HEK293 (cell line): ENCODE data around the gene PSMD6.
A peak's percentile ranks its signal among the peaks of the same experiment; 100 is the strongest.

Experiments
- CTCF ChIA-PET: fragments of 350-600 bp; formaldehyde crosslinking; extraction: SDS; loops from one replicate; lab custom pipeline; 2021; ENCODE audit warnings: antibody characterized with exemption; lab: Yijun Ruan, JAX
- POLR2A ChIA-PET: fragments of 300-600 bp; formaldehyde crosslinking; extraction: SDS; loops from one replicate; lab custom pipeline; 2020; ENCODE audit warnings: antibody characterized with exemption, inconsistent platforms; lab: Yijun Ruan, JAX
- H3K27ac ChIP-seq: fragments of 200-500 bp; sonication (Bioruptor generic); 2 replicates; pipeline ENCODE4 v1.5.1; 2014; ENCODE audit warnings: low read depth, low read length, control low read depth, inconsistent platforms; ENCODE audit errors: extremely low read depth
- H3K36me3 ChIP-seq, 2 experiments: fragments of 200-500 bp in 1 of 2; sonication (Bioruptor generic) in 1 of 2; 1 replicate in 1 of 2; 2 replicates in 1 of 2; pipeline ENCODE4 v1.5.1; 2014 to 2017; ENCODE audit warnings: inconsistent platforms in 2 of 2, low read length in 2 of 2; ENCODE audit not compliant: control insufficient read depth in 2 of 2, insufficient read depth in 1 of 2
- H3K4me1 ChIP-seq: fragments of 200-500 bp; sonication (Bioruptor generic); 2 replicates; pipeline ENCODE4 v1.5.1; 2014; ENCODE audit warnings: mild to moderate bottlenecking, low read length, inconsistent platforms; ENCODE audit not compliant: control insufficient read depth, insufficient read depth
- H3K4me3 ChIP-seq: 2 replicates; pipeline ENCODE4 v1.5.1; 2011; ENCODE audit warnings: low read depth, mild to moderate bottlenecking, control low read depth, low read length, moderate library complexity
- H3K9me3 ChIP-seq: fragments of 200-500 bp; sonication (Bioruptor generic); 2 replicates; pipeline ENCODE4 v1.5.1; 2014; ENCODE audit warnings: low read depth, low read length, inconsistent platforms; ENCODE audit not compliant: control insufficient read depth, insufficient read depth
- SCRT2 ChIP-seq: fragments of 450-650 bp; formaldehyde crosslinking; IDR thresholded peaks from 2 replicates; pipeline ENCODE4 v1.5.1; 2016; ENCODE audit warnings: missing biosample characterization, missing genetic modification characterization
- SETDB1 ChIP-seq: IDR thresholded peaks from one replicate; pipeline ENCODE4 v1.6.1; 2017; ENCODE audit warnings: mild to moderate bottlenecking, low read length, moderate library complexity, mixed read lengths; ENCODE audit not compliant: insufficient read length
- WT1 ChIP-seq: fragments of 450-650 bp; formaldehyde crosslinking; IDR thresholded peaks from 2 replicates; pipeline ENCODE4 v1.5.1; 2016; ENCODE audit warnings: missing biosample characterization, missing genetic modification characterization
- ZBTB20 ChIP-seq: fragments of 450-650 bp; formaldehyde crosslinking; IDR thresholded peaks from 2 replicates; pipeline ENCODE4 v1.5.1; 2016; ENCODE audit warnings: missing biosample characterization, missing genetic modification characterization
- ZNF10 ChIP-seq: fragments of 450-650 bp; formaldehyde crosslinking; IDR thresholded peaks from 2 replicates; pipeline ENCODE4 v1.5.1; 2017; ENCODE audit warnings: missing biosample characterization, missing genetic modification characterization
- ZNF112 ChIP-seq: fragments of 450-650 bp; formaldehyde crosslinking; IDR thresholded peaks from 2 replicates; pipeline ENCODE4 v1.5.0; 2017; ENCODE audit warnings: missing biosample characterization, missing genetic modification characterization
- ZNF19 ChIP-seq: fragments of 450-650 bp; formaldehyde crosslinking; IDR thresholded peaks from 2 replicates; pipeline ENCODE4; 2016; ENCODE audit warnings: missing biosample characterization, missing genetic modification characterization, low read depth
- ZNF202 ChIP-seq: fragments of 450-650 bp; formaldehyde crosslinking; IDR thresholded peaks from 2 replicates; pipeline ENCODE4 v1.5.1; 2016; ENCODE audit warnings: missing biosample characterization, missing genetic modification characterization, borderline replicate concordance
- ZNF24 ChIP-seq: fragments of 450-650 bp; formaldehyde crosslinking; IDR thresholded peaks from 2 replicates; pipeline ENCODE4 v1.5.1; 2016; ENCODE audit warnings: missing biosample characterization, missing genetic modification characterization
- ZNF341 ChIP-seq: fragments of 450-650 bp; formaldehyde crosslinking; IDR thresholded peaks from 2 replicates; pipeline ENCODE4; 2016; ENCODE audit warnings: low read depth, missing biosample characterization, missing genetic modification characterization
- ZNF366 ChIP-seq: fragments of 450-650 bp; formaldehyde crosslinking; conservative IDR thresholded peaks from 2 replicates; pipeline ENCODE4 v1.5.1; 2016; ENCODE audit warnings: missing biosample characterization, missing genetic modification characterization
- ZNF391 ChIP-seq: fragments of 450-650 bp; formaldehyde crosslinking; IDR thresholded peaks from 2 replicates; pipeline ENCODE4 v1.5.1; 2016; ENCODE audit warnings: low read depth, missing biosample characterization, missing genetic modification characterization, borderline replicate concordance
- ZNF473 ChIP-seq: fragments of 450-650 bp; formaldehyde crosslinking; IDR thresholded peaks from 2 replicates; pipeline ENCODE4 v1.5.1; 2017; ENCODE audit warnings: missing biosample characterization, missing genetic modification characterization
- ZNF548 ChIP-seq: fragments of 450-650 bp; formaldehyde crosslinking; IDR thresholded peaks from 2 replicates; pipeline ENCODE4 v1.5.1; 2016; ENCODE audit warnings: missing biosample characterization, missing genetic modification characterization
- ZNF549 ChIP-seq: fragments of 450-650 bp; IDR thresholded peaks from 2 replicates; pipeline ENCODE4 v1.5.1; 2018; ENCODE audit warnings: missing biosample characterization, missing genetic modification characterization, mild to moderate bottlenecking, inconsistent platforms, moderate library complexity
- ZNF555 ChIP-seq: fragments of 450-650 bp; formaldehyde crosslinking; conservative IDR thresholded peaks from 2 replicates; pipeline ENCODE4 v1.5.1; 2017; ENCODE audit warnings: missing biosample characterization, mild to moderate bottlenecking, missing genetic modification characterization, inconsistent platforms
- ZNF560 ChIP-seq: fragments of 450-650 bp; formaldehyde crosslinking; IDR thresholded peaks from 2 replicates; pipeline ENCODE4 v1.5.1; 2017; ENCODE audit warnings: missing biosample characterization, missing genetic modification characterization, borderline replicate concordance
- ZNF626 ChIP-seq: fragments of 450-650 bp; sonication (Bioruptor Pico); formaldehyde crosslinking; IDR thresholded peaks from 2 replicates; pipeline ENCODE4 v1.5.1; 2018; ENCODE audit warnings: missing biosample characterization, missing genetic modification characterization, inconsistent platforms
- ZNF654 ChIP-seq: fragments of 450-650 bp; formaldehyde crosslinking; IDR thresholded peaks from 2 replicates; pipeline ENCODE4 v1.5.1; 2016; ENCODE audit warnings: low read depth, missing biosample characterization, missing genetic modification characterization
- ZNF768 ChIP-seq: fragments of 450-650 bp; formaldehyde crosslinking; IDR thresholded peaks from 2 replicates; pipeline ENCODE4 v1.5.1; 2018; ENCODE audit warnings: missing biosample characterization, mild to moderate bottlenecking, missing genetic modification characterization
- TF ChIP-seq, protein P1 (sequence below): fragments of 450-650 bp; formaldehyde crosslinking; IDR thresholded peaks from 2 replicates; pipeline ENCODE4 v1.5.1; 2016; ENCODE audit warnings: missing biosample characterization, missing genetic modification characterization
- TF ChIP-seq, protein P2 (sequence below): fragments of 450-650 bp; formaldehyde crosslinking; conservative IDR thresholded peaks from 2 replicates; pipeline ENCODE4 v1.5.1; 2016; ENCODE audit warnings: low read depth, missing biosample characterization, missing genetic modification characterization
- TF ChIP-seq, protein P3 (sequence below): fragments of 450-650 bp; formaldehyde crosslinking; IDR thresholded peaks from 2 replicates; pipeline ENCODE4 v1.5.1; 2016; ENCODE audit warnings: missing biosample characterization, missing genetic modification characterization
- TF ChIP-seq, protein P4 (sequence below): fragments of 450-650 bp; formaldehyde crosslinking; IDR thresholded peaks from 2 replicates; pipeline ENCODE4 v1.5.1; 2017; ENCODE audit warnings: missing biosample characterization, mild to moderate bottlenecking, missing genetic modification characterization, moderate library complexity

PSMD6 gene

DNA sequence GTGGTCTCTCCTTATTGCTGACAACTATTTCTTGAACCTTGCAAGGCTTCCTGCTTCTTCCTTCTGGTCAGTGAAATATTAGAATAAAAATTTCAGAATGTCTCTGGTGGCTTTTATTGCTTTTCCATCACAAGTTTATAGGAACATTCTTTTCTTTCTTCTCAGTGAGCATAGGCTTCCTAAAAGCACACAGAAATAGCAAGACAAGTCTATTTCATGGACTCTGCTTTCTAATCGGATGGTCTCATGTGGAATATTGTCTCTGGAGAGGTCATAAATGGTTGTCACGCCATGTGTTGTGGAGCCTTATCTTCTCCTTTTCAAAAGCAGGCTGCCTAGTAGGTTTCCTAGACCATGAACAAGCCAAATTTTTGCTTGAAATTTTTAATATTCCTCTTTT lies 9.8 kb upstream of the PSMD6 start (continued):
- TF ChIP-seq, protein P1, sequence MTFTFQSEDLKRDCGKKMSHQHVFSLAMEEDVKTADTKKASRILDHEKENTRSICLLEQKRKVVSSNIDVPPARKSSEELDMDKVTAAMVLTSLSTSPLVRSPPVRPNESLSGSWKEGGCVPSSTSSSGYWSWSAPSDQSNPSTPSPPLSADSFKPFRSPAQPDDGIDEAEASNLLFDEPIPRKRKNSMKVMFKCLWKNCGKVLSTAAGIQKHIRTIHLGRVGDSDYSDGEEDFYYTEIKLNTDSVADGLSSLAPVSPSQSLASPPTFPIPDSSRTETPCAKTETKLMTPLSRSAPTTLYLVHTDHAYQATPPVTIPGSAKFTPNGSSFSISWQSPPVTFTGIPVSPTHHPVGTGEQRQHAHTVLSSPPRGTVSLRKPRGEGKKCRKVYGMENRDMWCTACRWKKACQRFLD (tag by site-specific recombination): no peak
- TF ChIP-seq ZNF549: no peak
- TF ChIP-seq ZNF548 (tag by site-specific recombination): no peak
- TF ChIP-seq ZNF202 (tag by site-specific recombination): no peak

DNA sequence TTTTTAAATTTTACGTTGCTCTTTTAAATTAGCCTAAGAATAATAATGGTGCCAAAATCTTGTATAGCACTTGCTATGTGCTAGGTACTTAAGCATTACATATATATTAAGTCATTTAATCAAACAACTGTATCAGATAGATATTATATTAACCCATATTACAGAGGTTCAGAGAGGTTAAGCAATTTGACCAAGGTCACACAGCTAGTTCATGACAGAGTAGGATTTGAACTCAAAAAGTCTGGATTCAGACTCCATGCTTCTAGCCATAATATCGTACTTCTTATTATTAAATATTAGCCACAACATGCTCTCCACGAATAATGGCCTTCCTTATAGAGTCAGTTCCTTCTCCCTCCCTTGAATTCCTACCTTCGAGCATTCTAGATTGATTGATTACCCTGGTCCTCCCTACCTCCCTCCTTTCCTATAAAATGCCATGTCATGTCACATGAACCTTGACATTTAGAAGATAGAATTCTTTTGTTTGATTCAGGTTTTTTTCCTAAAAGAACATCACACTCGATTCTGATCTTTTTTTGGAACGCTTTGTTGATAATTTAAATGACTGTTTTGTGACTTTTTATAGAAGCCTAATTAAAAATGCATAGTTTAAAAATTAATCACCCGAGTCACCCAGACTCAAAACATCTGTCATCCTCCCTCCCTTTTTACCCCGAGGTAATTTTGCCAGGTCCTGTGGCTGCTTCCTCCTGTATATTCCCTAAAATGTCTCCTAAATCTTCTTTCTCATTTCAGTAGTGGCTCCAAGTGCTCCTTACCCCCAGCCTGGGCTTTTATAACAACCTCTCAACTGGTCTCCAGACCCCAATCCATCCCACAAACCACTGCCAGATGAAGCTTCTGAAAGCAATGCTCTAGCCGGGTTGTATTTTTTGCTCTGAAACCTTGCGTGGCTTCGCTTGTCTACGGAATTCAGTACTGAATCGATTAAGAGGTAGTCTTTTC lies 8.5 kb upstream of the PSMD6 start:
- H3K9me3 ChIP-seq: no peaks in the 10 kb centered on the region
- H3K27ac ChIP-seq: no peak overlapping the region
- H3K4me1 ChIP-seq: no peaks in the 10 kb centered on the region
- no peaks in the 10 kb centered on the region for H3K36me3 ChIP-seq
- TF ChIP-seq ZNF768: peak; percentile 69; the same call in 1 of the 2 replicates
- TF ChIP-seq ZNF341: no peak
- TF ChIP-seq, all 188 proteins: peak for 1
- ChIA-PET CTCF (interaction anchor here (0.6 to 2.5 kb wide), 11 partner anchors 56 to 454 kb away, joined by 4 to 21 read pairs (median 5); no protein-coding TSS in a partner anchor), POLR2A (no interaction called here)
- no peak overlapping the region for H3K4me3 ChIP-seq

DNA sequence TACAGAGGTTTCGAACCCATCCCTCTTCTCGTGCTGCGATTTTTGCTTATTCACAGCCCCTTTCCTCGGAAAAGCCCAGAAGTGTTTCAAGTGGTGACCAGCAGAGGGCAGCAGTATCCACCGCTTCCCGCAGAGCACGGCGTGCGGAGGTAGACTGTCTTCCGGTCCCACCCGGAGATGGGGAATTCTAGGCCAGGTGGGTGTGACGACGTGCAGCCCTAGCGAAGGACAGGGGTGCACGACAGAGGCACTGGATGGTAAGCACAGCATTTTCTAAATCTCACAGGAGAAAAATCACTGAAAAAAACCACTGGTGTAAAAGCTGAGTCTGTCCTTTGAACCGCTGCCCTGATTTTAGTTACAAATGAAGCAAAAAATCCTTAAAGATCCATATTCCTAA lies 7.4 kb upstream of the PSMD6 start:
- Histone ChIP-seq H3K4me1 (no peaks in the 10 kb centered on the region), H3K9me3 (no peaks in the 10 kb centered on the region), H3K27ac (no peak overlapping the region), H3K4me3 (no peak overlapping the region), H3K36me3 (no peaks in the 10 kb centered on the region)
- POLR2A ChIA-PET: no interaction called here
- CTCF ChIA-PET: interaction anchor here (0.6 to 2.5 kb wide), 29 partner anchors 8 to 500 kb away, joined by 3 to 21 read pairs (median 4); no protein-coding TSS in a partner anchor
- peak; percentile 18; the same call in 1 of the 2 replicates for TF ChIP-seq ZNF391 (tag by site-specific recombination)
- TF ChIP-seq ZNF366 (tag by site-specific recombination): 0 out of 2 replicates have a peak, but pooled peaks have one; percentile 14
- TF ChIP-seq ZBTB20 (tag by site-specific recombination): no peak
- TF ChIP-seq SETDB1: no peak
- peak; percentile 31; the same call in 1 of the 2 replicates for TF ChIP-seq ZNF24
- TF ChIP-seq SCRT2 (tag by site-specific recombination): no peak
- no peak for TF ChIP-seq ZNF548 (tag by site-specific recombination)
- TF ChIP-seq ZNF549: no peak
- TF ChIP-seq, protein P2, sequence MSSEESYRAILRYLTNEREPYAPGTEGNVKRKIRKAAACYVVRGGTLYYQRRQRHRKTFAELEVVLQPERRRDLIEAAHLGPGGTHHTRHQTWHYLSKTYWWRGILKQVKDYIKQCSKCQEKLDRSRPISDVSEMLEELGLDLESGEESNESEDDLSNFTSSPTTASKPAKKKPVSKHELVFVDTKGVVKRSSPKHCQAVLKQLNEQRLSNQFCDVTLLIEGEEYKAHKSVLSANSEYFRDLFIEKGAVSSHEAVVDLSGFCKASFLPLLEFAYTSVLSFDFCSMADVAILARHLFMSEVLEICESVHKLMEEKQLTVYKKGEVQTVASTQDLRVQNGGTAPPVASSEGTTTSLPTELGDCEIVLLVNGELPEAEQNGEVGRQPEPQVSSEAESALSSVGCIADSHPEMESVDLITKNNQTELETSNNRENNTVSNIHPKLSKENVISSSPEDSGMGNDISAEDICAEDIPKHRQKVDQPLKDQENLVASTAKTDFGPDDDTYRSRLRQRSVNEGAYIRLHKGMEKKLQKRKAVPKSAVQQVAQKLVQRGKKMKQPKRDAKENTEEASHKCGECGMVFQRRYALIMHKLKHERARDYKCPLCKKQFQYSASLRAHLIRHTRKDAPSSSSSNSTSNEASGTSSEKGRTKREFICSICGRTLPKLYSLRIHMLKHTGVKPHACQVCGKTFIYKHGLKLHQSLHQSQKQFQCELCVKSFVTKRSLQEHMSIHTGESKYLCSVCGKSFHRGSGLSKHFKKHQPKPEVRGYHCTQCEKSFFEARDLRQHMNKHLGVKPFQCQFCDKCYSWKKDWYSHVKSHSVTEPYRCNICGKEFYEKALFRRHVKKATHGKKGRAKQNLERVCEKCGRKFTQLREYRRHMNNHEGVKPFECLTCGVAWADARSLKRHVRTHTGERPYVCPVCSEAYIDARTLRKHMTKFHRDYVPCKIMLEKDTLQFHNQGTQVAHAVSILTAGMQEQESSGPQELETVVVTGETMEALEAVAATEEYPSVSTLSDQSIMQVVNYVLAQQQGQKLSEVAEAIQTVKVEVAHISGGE (tag by site-specific recombination): peak; percentile 61
- TF ChIP-seq ZNF626 (tag by site-specific recombination): no peak
- no peak for TF ChIP-seq ZNF560
- TF ChIP-seq ZNF19: no peak
- TF ChIP-seq, protein P3, sequence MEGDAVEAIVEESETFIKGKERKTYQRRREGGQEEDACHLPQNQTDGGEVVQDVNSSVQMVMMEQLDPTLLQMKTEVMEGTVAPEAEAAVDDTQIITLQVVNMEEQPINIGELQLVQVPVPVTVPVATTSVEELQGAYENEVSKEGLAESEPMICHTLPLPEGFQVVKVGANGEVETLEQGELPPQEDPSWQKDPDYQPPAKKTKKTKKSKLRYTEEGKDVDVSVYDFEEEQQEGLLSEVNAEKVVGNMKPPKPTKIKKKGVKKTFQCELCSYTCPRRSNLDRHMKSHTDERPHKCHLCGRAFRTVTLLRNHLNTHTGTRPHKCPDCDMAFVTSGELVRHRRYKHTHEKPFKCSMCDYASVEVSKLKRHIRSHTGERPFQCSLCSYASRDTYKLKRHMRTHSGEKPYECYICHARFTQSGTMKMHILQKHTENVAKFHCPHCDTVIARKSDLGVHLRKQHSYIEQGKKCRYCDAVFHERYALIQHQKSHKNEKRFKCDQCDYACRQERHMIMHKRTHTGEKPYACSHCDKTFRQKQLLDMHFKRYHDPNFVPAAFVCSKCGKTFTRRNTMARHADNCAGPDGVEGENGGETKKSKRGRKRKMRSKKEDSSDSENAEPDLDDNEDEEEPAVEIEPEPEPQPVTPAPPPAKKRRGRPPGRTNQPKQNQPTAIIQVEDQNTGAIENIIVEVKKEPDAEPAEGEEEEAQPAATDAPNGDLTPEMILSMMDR (tag by site-specific recombination): peak; percentile 74
- TF ChIP-seq ZNF112 (tag by site-specific recombination): no peak
- TF ChIP-seq ZNF473: no peak
- no peak for TF ChIP-seq ZNF10 (tag by site-specific recombination)
- TF ChIP-seq ZNF654: peak; percentile 87
- no peak for TF ChIP-seq WT1 (tag by site-specific recombination)
- no peak for TF ChIP-seq ZNF555 (tag by site-specific recombination)
- TF ChIP-seq, protein P4, sequence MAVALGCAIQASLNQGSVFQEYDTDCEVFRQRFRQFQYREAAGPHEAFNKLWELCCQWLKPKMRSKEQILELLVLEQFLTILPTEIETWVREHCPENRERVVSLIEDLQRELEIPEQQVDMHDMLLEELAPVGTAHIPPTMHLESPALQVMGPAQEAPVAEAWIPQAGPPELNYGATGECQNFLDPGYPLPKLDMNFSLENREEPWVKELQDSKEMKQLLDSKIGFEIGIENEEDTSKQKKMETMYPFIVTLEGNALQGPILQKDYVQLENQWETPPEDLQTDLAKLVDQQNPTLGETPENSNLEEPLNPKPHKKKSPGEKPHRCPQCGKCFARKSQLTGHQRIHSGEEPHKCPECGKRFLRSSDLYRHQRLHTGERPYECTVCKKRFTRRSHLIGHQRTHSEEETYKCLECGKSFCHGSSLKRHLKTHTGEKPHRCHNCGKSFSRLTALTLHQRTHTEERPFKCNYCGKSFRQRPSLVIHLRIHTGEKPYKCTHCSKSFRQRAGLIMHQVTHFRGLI (tag by site-specific recombination): no peak
